GM23338 (cell line): ENCODE results near the gene FOXJ3. TPM values are rescaled to one million over a fixed set of nuclear protein-coding genes. Genes with fewer than 3 reads are reported as not detected.

Experiments used
- ATAC-seq: fragments of 200-7000 bp; cut with Tn5 transposase; 3 replicates; pipeline ENCODE4 v1.9.1; 2020
- DNase-seq: peaks from one replicate; pipeline ENCODE4 v3.0.0-alpha.2; 2015; ENCODE audit warnings: low spot score
- H2AFZ ChIP-seq: fragments of 200-600 bp; sonication (generic); 2 replicates; pipeline ENCODE4 v1.8.0; 2016; ENCODE audit warnings: antibody characterized with exemption, mild to moderate bottlenecking, moderate library complexity
- H3F3A ChIP-seq: fragments of 200-600 bp; sonication (generic); replicated peaks from 2 replicates; pipeline ENCODE4 v1.8.0; 2017; ENCODE audit warnings: antibody characterized with exemption, mixed run types, low read depth
- H3K27ac ChIP-seq: fragments of 200-600 bp; sonication (generic); 2 replicates; pipeline ENCODE4 v1.6.1; 2016; ENCODE audit warnings: low read depth
- H3K27me3 ChIP-seq: fragments of 200-600 bp; sonication (generic); 2 replicates; pipeline ENCODE4 v1.8.0; 2016; ENCODE audit warnings: mild to moderate bottlenecking, mixed run types, moderate library complexity; ENCODE audit not compliant: insufficient read depth
- H3K36me3 ChIP-seq: fragments of 200-600 bp; sonication (generic); 2 replicates; pipeline ENCODE4 v1.8.0; 2016; ENCODE audit warnings: mild to moderate bottlenecking; ENCODE audit not compliant: insufficient read depth
- H3K4me1 ChIP-seq: fragments of 200-600 bp; sonication (generic); 2 replicates; pipeline ENCODE4 v1.8.0; 2016; ENCODE audit warnings: mild to moderate bottlenecking, moderate library complexity; ENCODE audit not compliant: insufficient read depth
- H3K4me2 ChIP-seq: fragments of 200-600 bp; sonication (generic); 2 replicates; pipeline ENCODE4 v1.7.1; 2017; ENCODE audit warnings: mixed run types
- H3K4me3 ChIP-seq: fragments of 200-600 bp; sonication (generic); 2 replicates; pipeline ENCODE4 v1.6.1; 2016; ENCODE audit warnings: mixed run types
- H3K79me2 ChIP-seq: fragments of 200-600 bp; sonication (generic); replicated peaks from 2 replicates; pipeline ENCODE4 v1.8.0; 2017; ENCODE audit warnings: mild to moderate bottlenecking; ENCODE audit not compliant: insufficient read depth
- H3K9me2 ChIP-seq: fragments of 200-600 bp; sonication (generic); 2 replicates; pipeline ENCODE4 v1.8.0; 2017; ENCODE audit not compliant: insufficient read depth
- H4K20me1 ChIP-seq: fragments of 200-600 bp; sonication (generic); replicated peaks from 2 replicates; pipeline ENCODE4 v1.8.0; 2017; ENCODE audit warnings: mild to moderate bottlenecking; ENCODE audit not compliant: insufficient read depth
- H3K27ac Mint-ChIP-seq: 2 replicates; pipeline ENCODE4 v1.8.0; 2020; ENCODE audit warnings: inconsistent platforms, mild to moderate bottlenecking, moderate library complexity, mixed read lengths
- H3K27me3 Mint-ChIP-seq: 3 replicates; pipeline ENCODE4 v1.8.0; 2022; ENCODE audit warnings: low read depth, mild to moderate bottlenecking, moderate library complexity, mixed read lengths, inconsistent platforms; ENCODE audit not compliant: insufficient read depth, poor library complexity
- H3K36me3 Mint-ChIP-seq: 3 replicates; pipeline ENCODE4 v1.8.0; 2021; ENCODE audit warnings: low read depth, mild to moderate bottlenecking, inconsistent platforms, moderate library complexity, mixed read lengths
- H3K4me1 Mint-ChIP-seq: 3 replicates; pipeline ENCODE4 v1.8.0; 2020; ENCODE audit warnings: mild to moderate bottlenecking, inconsistent platforms, mixed read lengths
- H3K4me3 Mint-ChIP-seq: 3 replicates; pipeline ENCODE4 v1.8.0; 2021; ENCODE audit warnings: moderate library complexity, mild to moderate bottlenecking, inconsistent platforms, mixed read lengths
- H3K9me3 Mint-ChIP-seq: 3 replicates; pipeline ENCODE4 v1.8.0; 2020; ENCODE audit warnings: moderate library complexity, mild to moderate bottlenecking, inconsistent platforms, mixed read lengths
- CREB1 ChIP-seq: fragments of 250-450 bp; sonication (Bioruptor Pico); IDR thresholded peaks from 2 replicates; pipeline ENCODE4 v1.5.0; 2020; ENCODE audit warnings: low read depth, mild to moderate bottlenecking, moderate library complexity
- CTCF ChIP-seq, 2 experiments: fragments of 200-600 bp in 1 of 2; sonication (generic) in 1 of 2; conservative IDR thresholded peaks; 2 replicates each; pipeline versions ENCODE4 v1.5.1 to v1.6.1; 2016 to 2017; ENCODE audit warnings: antibody characterized with exemption in 2 of 2, low read depth in 2 of 2, mild to moderate bottlenecking in 2 of 2, moderate library complexity in 1 of 2
- EZH2phosphoT487 ChIP-seq: fragments of 200-600 bp; sonication (generic); IDR thresholded peaks from one replicate; pipeline ENCODE4 v1.8.1; 2018; ENCODE audit warnings: antibody characterized with exemption; ENCODE audit not compliant: unreplicated experiment
- NANOG ChIP-seq: IDR thresholded peaks from 2 replicates; pipeline ENCODE4 v1.6.1; 2016; ENCODE audit warnings: antibody characterized with exemption, borderline replicate concordance
- POLR2AphosphoS5 ChIP-seq: IDR thresholded peaks from 2 replicates; pipeline ENCODE4 v1.6.1; 2016; ENCODE audit warnings: antibody characterized with exemption, low read depth
- REST ChIP-seq: IDR thresholded peaks from one replicate; pipeline ENCODE4 v1.6.1; 2018; ENCODE audit warnings: antibody characterized with exemption; ENCODE audit not compliant: unreplicated experiment
- ZNF114 ChIP-seq: fragments of 250-450 bp; sonication (Bioruptor Pico); IDR thresholded peaks from 2 replicates; pipeline ENCODE4 v1.5.0; 2020; ENCODE audit warnings: mild to moderate bottlenecking, moderate library complexity
- ZNF331 ChIP-seq: fragments of 250-450 bp; sonication (Bioruptor Pico); IDR thresholded peaks from 2 replicates; pipeline ENCODE4 v1.5.0; 2020; ENCODE audit warnings: low read depth, mild to moderate bottlenecking, moderate library complexity
- ZNF462 ChIP-seq: fragments of 250-450 bp; sonication (Bioruptor Pico); IDR thresholded peaks from 2 replicates; pipeline ENCODE4 v1.5.0; 2020; ENCODE audit warnings: mild to moderate bottlenecking, moderate library complexity
- polyA plus RNA-seq: library from polyadenylated mRNA; unstranded; fragments of >200 nt; fragmentation: Nextera tagmentation; extraction: Ambion mirVana; gene quantifications from 2 replicates; pipeline ENCODE4 v1.2.1, GENCODE V29; 2016
- total RNA-seq: library from RNA; depleted of rRNA; stranded (reverse); fragments of >200 nt; shearing (Covaris generic); gene quantifications from 2 replicates; pipeline ENCODE4 v1.2.3, GENCODE V29; 2014

Gene FOXJ3
- total and polyA plus RNA-seq, 2 experiments from 2014 or later: 36.6 to 53.3 TPM

DNA sequence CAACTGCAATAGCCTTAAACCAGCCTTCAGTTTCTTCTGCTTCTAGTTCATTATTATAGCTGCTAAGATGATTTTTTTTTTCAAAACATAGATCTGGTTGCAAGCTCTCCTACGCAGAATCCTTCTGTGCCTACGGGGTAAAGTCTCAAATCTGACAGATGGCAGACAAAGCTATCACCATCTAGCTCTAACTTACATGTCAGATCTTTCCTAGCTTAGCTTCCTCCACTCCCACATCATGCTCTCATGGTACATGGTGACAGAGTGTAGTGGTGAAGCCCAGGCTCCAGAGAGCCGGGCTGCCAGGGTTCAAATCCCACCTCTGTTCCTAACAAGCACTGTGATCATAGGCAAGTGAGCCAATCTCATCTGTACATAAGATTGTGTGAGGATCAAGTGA, 206.1 kb downstream of the FOXJ3 start (continued):
- TF ChIP-seq REST (no peak), POLR2AphosphoS5 (no peak), CTCF (conservative IDR thresholded peaks at IDR 0.05; ENCODE audit: low read depth in 2 of 2) (no peak), ZNF114 (CRISPR knock-in tag) (no peak), ZNF331 (no peak), CREB1 (CRISPR knock-in tag) (no peak), NANOG (no peak)

- Histone ChIP-seq H3K27ac (no peak overlapping the region), H2AFZ (no peak overlapping the region), H3K4me1 (no peaks in the 10 kb centered on the region), H3K9me2 (no peaks in the 10 kb centered on the region), H4K20me1 (no peaks in the 10 kb centered on the region), H3K4me3 (no peak overlapping the region), H3F3A (no peaks in the 10 kb centered on the region), H3K4me2 (no peak overlapping the region), H3K27me3 (no peaks in the 10 kb centered on the region), H3K79me2 (no peaks in the 10 kb centered on the region), H3K36me3 (no peaks in the 10 kb centered on the region)
- Mint-ChIP-seq H3K4me1 (no peaks in the 10 kb centered on the region), H3K36me3 (no peaks in the 10 kb centered on the region), H3K9me3 (no peaks in the 10 kb centered on the region), H3K27ac (no peak overlapping the region), H3K27me3 (no peaks in the 10 kb centered on the region), H3K4me3 (no peak overlapping the region)
- no peak for DNase-seq
- no peak for ATAC-seq
- TF ChIP-seq EZH2phosphoT487 (no peak), CREB1 (CRISPR knock-in tag) (no peak), ZNF462 (CRISPR knock-in tag) (no peak), REST (no peak), POLR2AphosphoS5 (no peak)
Measured at GRCh38 chr1:42128499-42128898, 206.5 kb downstream of the FOXJ3 start.
